IMR-90 (cell line): ENCODE data around the gene CD300LB. TPM values are rescaled to one million over a fixed set of nuclear protein-coding genes. Genes with fewer than 3 reads are reported as not detected.

Experiments used
- ATAC-seq: fragments of 200-7000 bp; cut with Tn5 transposase; 2 replicates; pipeline ENCODE4 v1.9.1; 2020; ENCODE audit warnings: low read depth, mild to moderate bottlenecking, moderate library complexity
- BruUV-seq: library from RNA; stranded (reverse); fragments of 400-500 nt; replicated peaks from 2 replicates; lab custom pipeline; 2021; lab: Mats Ljungman, UMichigan
- CTCF ChIA-PET: fragments of 300-600 bp; formaldehyde crosslinking; extraction: SDS; loops from one replicate; lab custom pipeline; 2021; ENCODE audit warnings: antibody characterized with exemption; lab: Yijun Ruan, JAX
- POLR2A ChIA-PET: fragments of 300-600 bp; sonication (Branson Sonifier 250); formaldehyde crosslinking; loops from one replicate; lab custom pipeline; 2022; ENCODE audit warnings: antibody characterized with exemption; ENCODE audit not compliant: unreplicated experiment; lab: Charles Lee
- DNase-seq: peaks from one replicate; pipeline ENCODE4 v3.0.0; 2013
- H2AFZ ChIP-seq: replicated peaks from 2 replicates; pipeline ENCODE3; 2013; ENCODE audit warnings: low read length, mild to moderate bottlenecking; ENCODE audit not compliant: poor library complexity
- H2AK5ac ChIP-seq: 2 replicates; pipeline ENCODE4 v1.6.1; 2013; ENCODE audit warnings: low read depth, low read length, inconsistent platforms
- H2AK9ac ChIP-seq: replicated peaks from 2 replicates; pipeline ENCODE3; 2013; ENCODE audit warnings: mild to moderate bottlenecking, low read depth, low read length, moderate library complexity; ENCODE audit not compliant: poor library complexity
- H2BK120ac ChIP-seq: 2 replicates; pipeline ENCODE4 v1.6.1; 2013; ENCODE audit warnings: low read depth, low read length, inconsistent platforms
- H2BK15ac ChIP-seq: 3 replicates; pipeline ENCODE4 v1.6.1; 2013; ENCODE audit warnings: low read depth, low read length, inconsistent platforms
- H2BK20ac ChIP-seq: 2 replicates; pipeline ENCODE4 v1.6.1; 2013; ENCODE audit warnings: low read depth, mild to moderate bottlenecking, inconsistent platforms, low read length, moderate library complexity
- H2BK5ac ChIP-seq: 2 replicates; pipeline ENCODE4 v1.6.1; 2013; ENCODE audit warnings: mild to moderate bottlenecking, low read depth, low read length, inconsistent platforms; ENCODE audit not compliant: poor library complexity, severe bottlenecking
- H3K14ac ChIP-seq: replicated peaks from 2 replicates; pipeline ENCODE4 v1.6.1; 2013; ENCODE audit warnings: low read depth, low read length, inconsistent platforms
- H3K18ac ChIP-seq: 2 replicates; pipeline ENCODE4 v1.6.1; 2013; ENCODE audit warnings: low read depth, low read length, control low read depth
- H3K23ac ChIP-seq: 2 replicates; pipeline ENCODE4 v1.6.1; 2013; ENCODE audit warnings: low read depth, low read length, inconsistent platforms
- H3K27ac ChIP-seq: 2 replicates; pipeline ENCODE4 v1.5.1; 2013; ENCODE audit warnings: mild to moderate bottlenecking, control low read depth, low read length; ENCODE audit not compliant: insufficient read depth
- H3K27me3 ChIP-seq: 2 replicates; pipeline ENCODE4 v1.6.1; 2013; ENCODE audit warnings: low read length; ENCODE audit not compliant: control insufficient read depth, insufficient read depth
- H3K36me3 ChIP-seq: 2 replicates; pipeline ENCODE4 v1.6.1; 2013; ENCODE audit warnings: low read length, mixed read lengths; ENCODE audit not compliant: control insufficient read depth, insufficient read depth
- H3K4ac ChIP-seq: 2 replicates; pipeline ENCODE4 v1.6.1; 2013; ENCODE audit warnings: low read depth, low read length, inconsistent platforms
- H3K4me1 ChIP-seq: 2 replicates; pipeline ENCODE4 v1.6.1; 2013; ENCODE audit warnings: low read length, mixed read lengths; ENCODE audit not compliant: control insufficient read depth, insufficient read depth
- H3K4me2 ChIP-seq: 2 replicates; pipeline ENCODE4 v1.6.1; 2013; ENCODE audit warnings: low read depth, mild to moderate bottlenecking, control low read depth, low read length, moderate library complexity
- H3K4me3 ChIP-seq: 2 replicates; pipeline ENCODE4 v1.5.1; 2013; ENCODE audit warnings: low read depth, mild to moderate bottlenecking, control low read depth, low read length, moderate library complexity; ENCODE audit not compliant: insufficient read depth
- H3K56ac ChIP-seq: 2 replicates; pipeline ENCODE4 v1.6.1; 2013; ENCODE audit warnings: low read length, inconsistent platforms; ENCODE audit not compliant: insufficient read depth; ENCODE audit errors: extremely low read depth
- H3K79me1 ChIP-seq, 2 experiments: 2 replicates each; pipeline ENCODE4 v1.6.1; 2013; ENCODE audit warnings: low read length in 2 of 2, inconsistent platforms in 1 of 2, low read depth in 1 of 2
- H3K9ac ChIP-seq: 2 replicates; pipeline ENCODE4 v1.6.1; 2013; ENCODE audit warnings: low read depth, low read length, control low read depth
- H3K9me1 ChIP-seq: 2 replicates; pipeline ENCODE4 v1.6.1; 2013; ENCODE audit warnings: low read length, inconsistent platforms; ENCODE audit not compliant: insufficient read depth
- H3K9me3 ChIP-seq: 2 replicates; pipeline ENCODE4 v1.6.1; 2013; ENCODE audit warnings: low read length; ENCODE audit not compliant: control insufficient read depth, insufficient read depth
- H4K20me1 ChIP-seq: 2 replicates; pipeline ENCODE4 v1.6.1; 2013; ENCODE audit warnings: low read length, inconsistent platforms; ENCODE audit not compliant: insufficient read depth
- H4K5ac ChIP-seq: 2 replicates; pipeline ENCODE4 v1.6.1; 2013; ENCODE audit warnings: mild to moderate bottlenecking, low read depth, low read length, control low read depth
- H4K8ac ChIP-seq, 2 experiments: 2 replicates each; pipeline ENCODE4 v1.6.1; 2013; ENCODE audit warnings: low read depth in 2 of 2, low read length in 2 of 2, control low read depth in 1 of 2, inconsistent platforms in 1 of 2
- H4K91ac ChIP-seq: 2 replicates; pipeline ENCODE4 v1.6.1; 2013; ENCODE audit warnings: low read depth, low read length, inconsistent platforms; ENCODE audit not compliant: insufficient read depth
- BHLHE40 ChIP-seq: fragments of 150-350 bp; IDR thresholded peaks from 2 replicates; pipeline ENCODE4 v1.6.1; 2016; ENCODE audit warnings: mild to moderate bottlenecking, low read depth, low read length
- CEBPB ChIP-seq: IDR thresholded peaks from 2 replicates; pipeline ENCODE4 v1.6.1; 2012; ENCODE audit warnings: low read depth, low read length, improper control_type of control experiment
- FOS ChIP-seq: fragments of 150-350 bp; IDR thresholded peaks from 2 replicates; pipeline ENCODE4 v1.6.1; 2016; ENCODE audit warnings: low read depth, low read length
- RCOR1 ChIP-seq: IDR thresholded peaks from 2 replicates; pipeline ENCODE4 v1.6.1; 2012; ENCODE audit warnings: mild to moderate bottlenecking, low read length, improper control_type of control experiment; ENCODE audit not compliant: insufficient replicate concordance
- WGBS, 2 experiments: methylation state at CpG; one replicate each; pipeline versions ENCODE4 v1.1.5 to v1.1.7; 2013; ENCODE audit warnings: missing lambda C conversion rate in 2 of 2; ENCODE audit not compliant: insufficient read length in 1 of 2; ENCODE audit errors: extremely low coverage in 2 of 2; 5-methylcytosine and 5-hydroxymethylcytosine counted together
- dilution Hi-C: fragments of 300-500 bp; cut with HindIII; formaldehyde crosslinking; loops from one replicate; pipeline ENCODE4 v1.14.3; 2018; ENCODE audit warnings: low sequenced_read_pairs; ENCODE audit not compliant: unreplicated experiment
- in situ Hi-C: fragments of 300-500 bp; cut with MboI; formaldehyde crosslinking; loops from 3 replicates; pipeline ENCODE4 v1.14.3; 2019; ENCODE audit warnings: low sequenced_read_pairs, inconsistent platforms, mixed read lengths
- intact Hi-C: fragments of 100-400 bp; cut with micrococcal nuclease; formaldehyde crosslinking; loops from 2 replicates; pipeline ENCODE4 v1.10.0; 2022
- polyA plus RNA-seq, 3 experiments: library from polyadenylated mRNA; depleted of rRNA; stranded (reverse); fragments of >200 nt; gene quantifications; 2 replicates each; pipeline ENCODE4 v1.2.3, GENCODE V29; 2012; ENCODE audit warnings: low replicate concordance in 1 of 3
- total RNA-seq: library from RNA; depleted of rRNA; stranded (reverse); fragments of >200 nt; gene quantifications from 2 replicates; pipeline ENCODE4 v1.2.3, GENCODE V29; 2012
- TF ChIP-seq, protein P1 (sequence below): conservative IDR thresholded peaks from 2 replicates; pipeline ENCODE4 v1.5.1; 2012; ENCODE audit warnings: mild to moderate bottlenecking, low read depth, low read length, improper control_type of control experiment

The CD300LB gene
- total and polyA plus RNA-seq, 2 of the 4 experiments (the other 2 are of a cell fraction), result not detected

DNA sequence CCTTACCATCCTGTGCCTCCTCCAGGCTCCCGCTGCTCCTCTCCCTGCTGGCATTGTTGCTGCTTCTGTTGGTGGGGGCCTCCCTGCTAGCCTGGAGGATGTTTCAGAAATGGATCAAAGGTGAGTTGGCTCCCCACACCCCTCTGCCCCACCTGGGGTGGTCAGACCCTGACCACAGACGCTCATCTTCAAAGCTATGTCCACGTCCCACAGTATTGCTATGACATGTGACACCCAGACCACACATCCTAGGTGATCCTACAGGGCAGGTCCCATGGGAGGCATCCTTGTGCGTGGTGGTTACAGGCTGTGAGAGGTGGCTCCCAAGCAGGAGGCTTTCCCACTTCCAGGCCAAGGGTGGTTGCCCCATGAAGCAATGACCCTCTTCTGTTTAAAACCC lies 53.9 kb downstream of the CD300LB start:
- no peak overlapping the region for H2BK20ac ChIP-seq
- H4K8ac ChIP-seq, result no peak overlapping the region
- ATAC-seq (no peak), DNase-seq (no peak)
- H3K27me3 ChIP-seq, result no peaks in the 10 kb centered on the region
- H3K4me1 ChIP-seq, result no peaks in the 10 kb centered on the region
- no peak overlapping the region for H3K4me3 ChIP-seq
- no peak overlapping the region for H3K18ac ChIP-seq
- H3K4ac ChIP-seq, result no peak overlapping the region
- no peak overlapping the region for H3K56ac ChIP-seq
- POLR2A ChIA-PET, result no interaction called here
- CTCF ChIA-PET, result no interaction called here
- no CpG with 5 or more reads among the region's 4 CpGs for WGBS, 2 experiments
- H2AFZ ChIP-seq, result no peak overlapping the region
- H2BK5ac ChIP-seq, result no peak overlapping the region
- no peak overlapping the region for H3K23ac ChIP-seq
- peaks cover 15% of the 10 kb centered on the region for H3K9me3 ChIP-seq
- no peak overlapping the region for H4K5ac ChIP-seq
- no peak overlapping the region for H4K91ac ChIP-seq
- H3K27ac ChIP-seq, result no peak overlapping the region
- H2AK5ac ChIP-seq, result no peak overlapping the region
- H3K9me1 ChIP-seq, result no peaks in the 10 kb centered on the region
- H3K14ac ChIP-seq, result no peak overlapping the region
- no peak overlapping the region for H2BK120ac ChIP-seq
- H4K20me1 ChIP-seq, result no peaks in the 10 kb centered on the region
- H3K9ac ChIP-seq, result no peak overlapping the region
- no peaks in the 10 kb centered on the region for H3K79me1 ChIP-seq
- intact Hi-C loops, result no loop called here
- no peak overlapping the region for H3K4me2 ChIP-seq
- TF ChIP-seq CEBPB (no peak), FOS (no peak), BHLHE40 (no peak), RCOR1 (no peak)
- TF ChIP-seq, protein P1, sequence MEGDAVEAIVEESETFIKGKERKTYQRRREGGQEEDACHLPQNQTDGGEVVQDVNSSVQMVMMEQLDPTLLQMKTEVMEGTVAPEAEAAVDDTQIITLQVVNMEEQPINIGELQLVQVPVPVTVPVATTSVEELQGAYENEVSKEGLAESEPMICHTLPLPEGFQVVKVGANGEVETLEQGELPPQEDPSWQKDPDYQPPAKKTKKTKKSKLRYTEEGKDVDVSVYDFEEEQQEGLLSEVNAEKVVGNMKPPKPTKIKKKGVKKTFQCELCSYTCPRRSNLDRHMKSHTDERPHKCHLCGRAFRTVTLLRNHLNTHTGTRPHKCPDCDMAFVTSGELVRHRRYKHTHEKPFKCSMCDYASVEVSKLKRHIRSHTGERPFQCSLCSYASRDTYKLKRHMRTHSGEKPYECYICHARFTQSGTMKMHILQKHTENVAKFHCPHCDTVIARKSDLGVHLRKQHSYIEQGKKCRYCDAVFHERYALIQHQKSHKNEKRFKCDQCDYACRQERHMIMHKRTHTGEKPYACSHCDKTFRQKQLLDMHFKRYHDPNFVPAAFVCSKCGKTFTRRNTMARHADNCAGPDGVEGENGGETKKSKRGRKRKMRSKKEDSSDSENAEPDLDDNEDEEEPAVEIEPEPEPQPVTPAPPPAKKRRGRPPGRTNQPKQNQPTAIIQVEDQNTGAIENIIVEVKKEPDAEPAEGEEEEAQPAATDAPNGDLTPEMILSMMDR, result no peak
- BruUV-seq, result no TSS peak
- no peak overlapping the region for H2AK9ac ChIP-seq
- H3K36me3 ChIP-seq, result no peaks in the 10 kb centered on the region
- in situ Hi-C loops, result no loop called here
- H2BK15ac ChIP-seq, result no peak overlapping the region
- dilution Hi-C loops, result no loop called here
